ENCODE results near the gene RPL38. TPM values are rescaled to one million over a fixed set of nuclear protein-coding genes. Genes with fewer than 3 reads are reported as not detected.

Gene RPL38
- polyA plus RNA-seq, 1 of the 3 experiments (the other 2 are of a cell fraction): 4,154 TPM

DNA sequence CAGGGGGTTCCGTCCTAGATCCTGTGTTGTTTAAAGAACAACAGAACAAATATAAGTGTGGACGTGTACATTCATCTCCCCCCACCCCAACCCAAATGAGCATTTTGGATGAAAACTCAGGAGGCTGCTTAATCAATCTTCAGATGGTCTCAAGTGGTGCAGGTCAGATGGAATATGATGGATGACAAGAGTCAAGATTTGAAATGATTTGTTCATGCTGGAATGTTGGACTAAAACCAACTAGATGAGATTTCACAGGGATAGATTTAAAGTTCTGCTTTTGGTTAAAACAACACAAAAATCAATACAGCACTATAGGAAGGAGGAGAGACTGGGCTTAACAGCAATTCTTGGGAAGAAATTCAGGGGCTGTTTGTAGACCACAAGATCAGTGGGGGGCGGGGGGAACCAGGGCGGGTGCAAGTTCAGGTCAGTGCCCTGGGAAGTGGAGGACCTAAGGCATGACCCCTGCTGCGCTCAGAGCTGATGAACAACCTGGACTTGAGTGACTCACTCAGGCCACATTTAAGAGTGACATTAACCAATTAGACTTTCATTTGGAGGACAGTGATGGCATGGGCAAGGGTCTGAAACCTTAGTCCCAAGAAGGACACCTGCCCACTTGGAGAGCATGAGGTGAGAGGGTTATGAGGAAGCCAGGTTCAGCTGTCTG lies 25.0 kb downstream of the RPL38 start:
- Histone ChIP-seq H2AFZ (ENCODE audit: low read depth) (no peak overlapping the region), H3K9me2 (no peaks in the 10 kb centered on the region), H3K27ac (ENCODE audit: low read depth in 2 of 2, low read length in 1 of 2) (no peak overlapping the region), H3K27me3 (ENCODE audit: insufficient read depth) (no peaks in the 10 kb centered on the region), H3K9me3 (no peaks in the 10 kb centered on the region), H3F3A (replicated peaks; ENCODE audit: insufficient read depth) (no peaks in the 10 kb centered on the region), H3K9ac (no peak overlapping the region), H3K4me3 (ENCODE audit: low read depth in 2 of 2, low read length in 1 of 2) (no peak overlapping the region), H3K4me1 (ENCODE audit: control insufficient read depth in 1 of 2, insufficient read depth in 2 of 2, low read depth in 1 of 2, low read length in 1 of 2) (peaks cover 0 to 6% of the 10 kb centered on the region in 2 experiments; a peak in 1 of 4 replicates), H4K20me1 (ENCODE audit: insufficient read depth) (no peaks in the 10 kb centered on the region), H3K79me2 (ENCODE audit: insufficient read depth) (no peaks in the 10 kb centered on the region), H3K36me3 (replicated peaks in 1 of 2; ENCODE audit: control insufficient read depth in 1 of 2, insufficient read depth in 2 of 2, low read length in 1 of 2) (no peaks in the 10 kb centered on the region), H3K4me2 (no peak overlapping the region)
- TF ChIP-seq MAX (IDR thresholded peaks at IDR 0.05; ENCODE audit: low read depth) (no peak), PBX3 (IDR thresholded peaks at IDR 0.05) (peak; percentile 44), CHD2 (IDR thresholded peaks at IDR 0.05; ENCODE audit: low read length, partially characterized antibody) (no peak)
- 80% methylated on average over 5 of the region's 5 CpGs for WGBS (ENCODE audit: low lambda C conversion rate)
- ChIA-PET POLR2A (no interaction called here), CTCF (interaction anchor here (0.6 to 2.5 kb wide), 4 partner anchors 9 to 68 kb away, joined by 3 to 6 read pairs (median 3); no protein-coding TSS in a partner anchor)
- DNase-seq: no peak

DNA sequence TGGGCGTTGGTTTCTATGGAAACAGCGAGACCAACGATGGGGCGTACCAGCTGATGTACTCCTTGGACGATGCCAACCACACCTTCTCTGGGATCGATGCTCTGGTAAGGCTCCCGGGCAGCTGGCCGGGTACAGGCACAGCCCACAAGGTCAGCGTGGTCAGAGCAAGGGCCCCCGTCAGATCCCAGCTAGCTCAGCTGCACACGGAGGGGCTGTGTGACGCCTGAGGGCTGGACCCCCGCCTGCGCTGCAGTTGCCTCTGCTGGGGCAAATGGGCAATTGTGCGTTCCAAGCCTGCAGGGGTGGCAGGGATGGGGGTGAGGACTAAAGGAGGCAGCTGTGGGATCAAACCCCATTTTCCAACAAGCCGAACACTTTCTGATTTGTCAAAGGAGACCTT lies 27.4 kb downstream of the RPL38 start:
- no peaks in the 10 kb centered on the region for H4K20me1 ChIP-seq (ENCODE audit: insufficient read depth)
- POLR2A ChIA-PET: interaction anchor here (1.3 kb wide), 1 partner anchor 13 kb away, joined by 3 read pairs; no protein-coding TSS in a partner anchor
- no peaks in the 10 kb centered on the region for H3F3A ChIP-seq (replicated peaks; ENCODE audit: insufficient read depth)
- no peak overlapping the region for H3K27ac ChIP-seq (ENCODE audit: low read depth in 2 of 2, low read length in 1 of 2)
- H3K9me3 ChIP-seq: no peaks in the 10 kb centered on the region
- no peak overlapping the region for H3K4me3 ChIP-seq (ENCODE audit: low read depth in 2 of 2, low read length in 1 of 2)
- H3K27me3 ChIP-seq (ENCODE audit: insufficient read depth): no peaks in the 10 kb centered on the region
- CTCF ChIA-PET: interaction anchor here (0.5 to 1.3 kb wide), 4 partner anchors 15 to 1483 kb away, joined by 3 to 4 read pairs (median 3); no protein-coding TSS in a partner anchor
- H3K4me1 ChIP-seq (ENCODE audit: control insufficient read depth in 1 of 2, insufficient read depth in 2 of 2, low read depth in 1 of 2, low read length in 1 of 2): peaks cover 0 to 8% of the 10 kb centered on the region in 2 experiments; a peak in 1 of 4 replicates
- WGBS (ENCODE audit: low lambda C conversion rate): 91% methylated on average over 16 of the region's 16 CpGs
- H3K9me2 ChIP-seq: no peaks in the 10 kb centered on the region
- no peak overlapping the region for H3K4me2 ChIP-seq
- no peaks in the 10 kb centered on the region for H3K36me3 ChIP-seq (replicated peaks in 1 of 2; ENCODE audit: control insufficient read depth in 1 of 2, insufficient read depth in 2 of 2, low read length in 1 of 2)
- no peak overlapping the region for H3K9ac ChIP-seq
- no peak overlapping the region for H2AFZ ChIP-seq (ENCODE audit: low read depth)
- DNase-seq: no peak
- H3K79me2 ChIP-seq (ENCODE audit: insufficient read depth): no peaks in the 10 kb centered on the region
- TF ChIP-seq CTCF (IDR thresholded peaks at IDR 0.05) (no peak), MXI1 (IDR thresholded peaks at IDR 0.05; ENCODE audit: low read depth, low read length) (no peak), SIN3A (IDR thresholded peaks at IDR 0.05; ENCODE audit: borderline replicate concordance, low read depth, low read length) (no peak), RFX5 (IDR thresholded peaks at IDR 0.05; ENCODE audit: low read length) (no peak), JUND (IDR thresholded peaks at IDR 0.05) (no peak), RXRA (IDR thresholded peaks at IDR 0.05; ENCODE audit: borderline replicate concordance, low read depth) (no peak), FOXM1 (IDR thresholded peaks at IDR 0.05; ENCODE audit: low read depth) (no peak)

Measured in SK-N-SH (cell line).